GF-D8 (cell line): ENCODE measurements around the gene SHQ1.

Experiments used
- DNase-seq: peaks from one replicate; lab custom pipeline; 2025; lab: John Stamatoyannopoulos, UW

Gene SHQ1

DNA sequence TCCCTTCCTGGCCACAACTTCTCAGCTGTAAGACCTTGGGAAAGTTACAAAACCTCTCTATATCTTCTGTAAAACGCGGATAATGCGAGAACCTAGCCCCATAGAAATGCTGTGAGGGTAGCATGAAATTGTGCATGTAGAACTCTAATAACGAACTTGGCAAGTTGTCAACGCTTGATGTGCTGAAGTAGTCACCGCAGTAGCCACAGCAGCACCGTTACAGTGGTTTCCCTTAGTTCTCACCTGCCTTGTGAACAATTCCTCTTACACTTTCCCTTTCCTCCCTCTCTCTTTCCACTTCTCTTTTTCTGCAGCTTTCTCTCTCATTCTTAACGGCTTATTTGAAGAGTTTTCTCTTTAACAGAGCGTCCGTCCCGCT lies 447 bp upstream of the SHQ1 start:
- peak; percentile 63 for DNase-seq

DNA sequence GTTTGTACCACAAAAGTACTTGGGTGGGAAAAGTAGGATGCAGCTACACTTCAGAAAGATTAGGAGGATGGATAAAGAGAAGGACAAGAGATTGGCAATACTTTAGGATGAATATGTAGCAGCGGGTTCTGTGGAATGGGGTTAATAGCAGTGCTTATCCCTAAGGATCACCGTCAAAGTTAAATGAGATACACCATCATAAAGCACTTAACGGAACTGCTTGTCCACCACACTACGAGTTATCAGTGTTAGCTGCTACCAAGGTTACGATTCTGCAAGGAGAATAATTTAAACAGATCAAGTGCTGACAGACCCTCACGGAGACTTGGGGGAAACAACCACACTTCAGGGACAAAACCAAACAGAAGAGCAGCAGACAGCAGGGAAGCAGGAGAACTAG lies 963 bp downstream of the SHQ1 start:
- DNase-seq: no peak

DNA sequence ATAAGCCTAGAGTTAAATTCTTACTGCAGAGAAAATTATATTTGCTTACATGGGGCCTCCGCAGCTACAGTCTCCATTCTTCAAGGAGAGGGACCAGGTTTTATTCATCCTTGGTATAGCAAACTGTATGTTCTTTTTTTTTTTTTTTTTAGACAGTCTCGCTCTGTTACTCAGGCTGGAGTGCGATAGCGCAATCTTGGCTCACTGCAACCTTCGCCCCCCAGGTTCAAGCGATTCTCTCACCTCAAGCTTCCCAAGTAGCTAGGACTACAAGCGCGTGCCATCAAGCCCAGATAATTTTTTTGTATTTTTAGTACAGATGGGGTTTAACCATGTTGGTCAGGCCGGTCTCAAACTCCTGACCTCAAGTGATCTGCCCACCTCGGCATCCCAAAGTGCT lies 2.1 kb downstream of the SHQ1 start:
- DNase-seq: no peak

DNA sequence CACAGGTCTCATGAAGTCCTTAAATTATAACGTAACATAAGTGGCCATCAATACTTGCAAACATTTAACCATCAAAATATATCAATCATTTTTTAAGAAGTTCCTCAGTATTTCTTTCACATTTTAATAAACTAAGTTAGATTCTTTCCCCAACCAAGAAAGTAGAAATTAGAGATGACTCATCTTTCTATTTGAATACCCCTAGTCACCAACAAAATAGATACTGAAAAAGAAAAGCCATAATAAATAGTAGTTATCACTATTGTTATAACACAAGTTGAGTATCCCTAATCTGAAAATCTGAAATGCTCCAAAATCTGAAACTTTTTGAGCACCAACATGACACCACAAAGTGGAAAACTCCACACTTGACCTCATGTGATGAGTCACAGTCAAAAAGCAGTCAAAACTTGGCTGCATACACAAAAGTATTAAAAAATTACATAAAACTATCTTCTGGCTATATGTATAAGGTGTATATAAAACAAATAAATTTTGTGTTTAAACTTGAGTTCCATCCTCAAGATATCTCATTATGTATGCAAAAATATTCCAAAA lies 3.7 kb downstream of the SHQ1 start:
- no peak for DNase-seq

DNA sequence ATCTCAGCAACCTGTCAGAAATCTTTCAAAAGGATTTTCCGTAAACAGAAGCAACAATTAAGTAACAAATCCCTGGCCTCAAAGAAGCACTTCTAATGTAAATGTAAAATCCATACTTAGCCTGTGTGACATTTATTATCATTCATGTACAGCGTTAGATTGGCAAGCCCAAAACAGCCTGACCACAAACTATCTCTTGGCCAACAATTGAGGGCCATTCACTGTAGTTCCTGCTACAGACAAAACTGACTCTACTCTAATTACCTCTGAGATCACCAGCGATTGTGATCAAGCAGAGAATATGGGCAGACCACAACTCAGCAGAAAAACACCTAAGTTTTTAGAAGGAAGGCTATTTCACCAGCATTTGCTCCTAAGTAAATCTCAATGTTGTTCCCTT lies 9.2 kb downstream of the SHQ1 start:
- DNase-seq: no peak

DNA sequence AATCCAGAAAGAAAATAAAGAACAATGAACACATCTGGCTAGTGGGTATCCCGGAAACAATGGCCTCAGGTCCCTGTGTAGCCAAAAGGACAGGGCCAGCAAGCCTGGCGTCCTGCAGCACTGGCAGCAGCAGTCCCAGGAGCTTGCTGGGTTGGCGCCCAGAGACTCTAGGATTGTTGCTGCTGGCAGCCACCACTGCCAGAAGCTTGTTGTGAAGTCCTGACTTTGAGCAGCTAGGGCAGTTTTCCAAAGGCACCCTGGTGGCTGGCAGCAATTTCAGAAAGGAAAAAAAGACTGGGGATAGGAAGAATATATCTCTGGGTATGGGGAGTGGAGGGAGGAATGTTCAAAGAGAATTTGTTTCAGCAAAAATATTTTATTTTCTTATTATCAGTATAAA lies 11.3 kb downstream of the SHQ1 start:
- no peak for DNase-seq

DNA sequence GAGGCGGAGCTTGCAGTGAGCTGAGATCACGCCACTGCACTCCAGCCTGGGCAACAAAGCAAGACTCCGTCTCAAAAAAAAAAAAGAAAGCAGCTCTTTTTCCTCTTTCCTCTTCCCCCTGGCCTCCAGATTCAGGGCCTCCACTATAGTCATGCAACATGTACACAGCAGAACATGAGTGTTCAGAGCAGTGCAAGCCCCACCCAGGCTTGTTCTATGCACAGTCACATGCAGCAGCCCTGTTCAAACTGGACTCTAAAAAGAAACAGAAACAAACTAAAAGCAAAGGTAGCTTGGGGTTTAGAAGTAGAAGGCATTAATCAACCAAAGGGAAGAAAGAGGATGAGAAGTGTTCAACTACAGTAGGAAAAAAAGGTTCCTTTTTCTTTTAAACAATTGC lies 11.8 kb downstream of the SHQ1 start:
- no peak for DNase-seq

DNA sequence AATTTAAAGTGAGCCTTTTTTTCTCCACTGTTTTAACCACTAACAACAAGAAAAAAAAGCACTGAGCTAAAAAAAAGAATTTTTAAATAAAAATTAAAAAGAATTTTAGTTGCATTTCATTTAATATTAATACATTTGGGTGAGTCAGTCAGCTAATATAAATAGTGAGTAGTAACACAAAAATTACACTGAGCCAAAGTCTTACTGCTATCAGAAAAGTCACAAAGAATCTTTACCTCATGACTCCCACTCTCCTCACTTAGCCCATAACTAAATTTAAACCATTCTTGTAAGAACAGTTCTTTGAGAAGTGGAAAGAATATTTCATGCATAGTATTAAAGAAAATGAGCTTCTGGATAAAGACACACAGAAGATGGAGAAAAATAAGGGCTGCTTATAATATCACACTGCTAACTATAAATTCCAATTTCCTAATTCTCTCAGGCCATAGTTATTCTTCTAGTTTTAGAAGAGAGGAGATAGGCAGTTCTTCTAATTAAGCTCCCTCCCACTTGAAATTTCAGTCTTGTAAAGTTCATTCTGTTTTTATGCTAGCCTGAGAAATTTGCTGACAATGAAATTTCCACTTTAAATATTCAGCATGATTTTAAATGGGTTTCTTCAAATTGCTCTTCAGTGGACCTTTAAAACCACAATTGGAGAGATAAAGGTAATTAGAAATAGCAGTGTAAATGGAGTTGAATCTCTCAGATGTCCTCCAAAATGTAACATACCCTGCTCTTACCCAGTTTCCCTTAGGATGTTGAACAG lies 17.6 kb downstream of the SHQ1 start:
- DNase-seq: no peak

DNA sequence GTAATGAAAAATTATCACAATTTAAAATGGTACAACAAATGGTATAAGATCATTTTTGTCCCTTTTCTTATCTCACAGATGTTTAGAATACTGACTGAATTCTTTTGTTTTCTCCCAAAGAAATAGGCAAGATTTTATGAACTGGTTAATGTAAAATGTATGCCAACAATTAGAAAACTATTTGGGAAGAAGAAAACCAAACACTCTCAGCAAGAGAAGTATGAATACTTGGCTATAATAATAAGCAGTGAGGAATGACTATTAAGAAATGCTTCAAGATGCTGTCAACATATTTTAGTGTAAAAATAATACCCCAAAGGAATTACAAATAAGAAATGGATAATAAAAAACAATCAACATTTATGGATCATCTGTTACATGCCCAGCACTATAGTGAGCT lies 18.5 kb downstream of the SHQ1 start:
- no peak for DNase-seq

DNA sequence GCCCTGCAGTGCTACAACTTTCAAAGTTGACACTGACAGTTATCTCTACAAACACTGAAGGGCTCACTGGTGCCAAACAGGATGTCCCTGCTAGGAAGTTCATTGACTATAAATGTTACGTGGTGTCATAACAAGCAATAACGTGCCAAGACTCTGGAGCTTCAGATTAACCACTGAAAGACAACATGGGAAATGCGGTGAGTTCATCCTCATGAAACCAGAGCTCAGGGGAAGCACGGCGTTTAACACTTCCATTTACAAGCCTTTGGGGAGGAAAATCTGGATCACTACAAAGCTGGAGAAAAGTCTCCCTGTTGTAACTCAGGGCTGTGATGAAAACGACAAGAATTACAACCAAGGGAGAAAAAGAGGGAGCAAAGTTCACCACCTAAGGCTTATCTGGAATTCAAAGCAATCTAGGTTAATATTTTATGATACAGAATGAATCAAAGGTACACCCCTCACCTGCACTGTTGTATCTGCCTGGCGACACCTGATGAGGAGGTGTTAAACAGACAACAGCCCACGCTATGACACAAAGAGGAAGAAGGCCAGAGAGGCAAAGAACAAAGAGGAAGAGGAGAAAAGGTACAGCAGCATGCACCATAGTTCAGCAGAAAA lies 27.0 kb downstream of the SHQ1 start:
- peak; percentile 25 for DNase-seq

DNA sequence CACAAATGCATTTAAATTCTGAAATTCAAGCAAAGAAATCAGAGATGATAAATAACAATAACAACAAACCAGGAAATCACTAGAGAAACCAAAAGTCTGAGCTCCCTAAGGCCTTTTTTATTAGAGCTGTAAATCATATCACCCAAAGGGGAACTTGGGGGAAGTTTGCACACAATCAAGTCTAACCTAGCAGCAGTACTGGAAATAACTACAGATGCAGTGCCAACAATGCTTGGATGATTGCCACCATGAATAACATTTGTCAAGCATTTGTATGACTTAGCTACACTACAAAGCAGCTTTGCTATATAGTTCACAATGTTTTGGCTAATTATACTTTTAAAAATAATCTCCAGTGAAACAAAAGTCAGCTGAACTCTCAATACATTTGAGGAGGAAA lies 27.8 kb downstream of the SHQ1 start:
- DNase-seq: peak; percentile 47

DNA sequence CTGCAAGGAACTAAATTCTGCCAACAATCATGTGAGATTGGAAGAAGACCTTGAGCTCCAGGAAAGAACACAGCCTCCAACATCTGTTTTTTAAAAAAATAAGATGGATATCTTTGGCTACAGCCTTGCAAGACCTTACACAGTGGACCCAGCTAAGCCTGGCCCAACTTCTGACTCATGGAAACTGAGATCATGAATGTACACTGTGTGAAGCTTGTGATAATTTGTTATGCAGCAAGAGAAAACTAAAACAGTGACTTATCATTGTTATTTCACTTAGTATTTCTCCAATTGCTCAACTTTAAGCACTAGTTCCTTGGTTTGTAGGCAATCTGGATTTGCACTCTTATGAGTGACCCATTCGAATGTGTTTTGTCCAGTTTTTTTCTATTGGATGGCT lies 29.3 kb downstream of the SHQ1 start:
- DNase-seq: no peak

DNA sequence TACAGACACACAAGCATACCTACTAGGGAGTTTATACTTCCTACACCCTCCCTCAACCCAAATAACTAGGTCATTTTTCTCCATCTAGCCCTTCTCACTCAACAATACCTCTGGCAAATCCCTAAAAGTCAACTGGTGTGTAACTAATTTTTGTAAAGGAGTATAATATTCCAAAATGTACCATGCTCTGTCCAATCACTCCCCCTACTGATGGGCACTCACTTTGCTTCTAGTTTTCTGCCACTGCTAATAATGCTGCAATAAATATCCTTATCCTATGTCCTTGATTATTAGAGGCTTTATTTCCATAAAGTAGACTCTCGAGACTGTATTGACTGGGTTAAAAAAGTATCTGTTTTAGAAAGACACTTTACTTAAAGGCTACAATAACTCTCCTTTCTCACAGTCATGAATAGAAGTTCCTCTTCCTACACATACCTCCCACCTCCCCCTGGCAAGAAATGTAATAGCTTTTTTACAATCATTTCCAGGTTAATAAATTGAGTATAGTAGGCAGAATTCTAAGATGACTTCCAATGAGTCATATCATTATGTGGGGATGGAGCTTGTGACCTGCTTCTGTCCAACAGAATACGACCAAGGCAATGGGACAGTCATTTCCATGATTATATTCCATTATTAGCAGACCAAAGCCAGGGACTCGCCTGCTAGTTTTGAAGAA lies 30.0 kb downstream of the SHQ1 start:
- DNase-seq: no peak

DNA sequence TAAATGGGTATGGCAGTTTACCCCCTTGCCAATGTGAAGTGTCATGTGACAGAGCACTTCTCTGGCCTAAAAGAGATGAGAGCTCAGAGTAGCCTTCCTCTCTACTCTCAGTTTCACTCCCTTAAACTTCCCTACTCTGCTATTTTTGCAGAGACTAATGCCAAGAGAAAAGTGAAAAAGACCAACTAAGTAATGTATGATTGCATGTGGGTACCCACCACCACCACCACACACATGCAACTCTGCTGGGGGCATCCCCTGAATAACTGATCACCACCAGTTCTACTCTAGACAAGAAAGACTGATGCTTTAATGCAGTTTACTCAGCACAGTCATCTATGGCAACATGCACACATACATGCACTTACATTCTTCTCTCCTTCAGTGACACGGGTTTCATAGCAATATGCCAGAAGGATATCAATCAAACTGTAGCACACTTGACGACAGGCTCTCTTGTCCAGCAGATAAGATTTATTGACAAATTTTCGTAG lies 31.3 kb downstream of the SHQ1 start:
- no peak for DNase-seq

DNA sequence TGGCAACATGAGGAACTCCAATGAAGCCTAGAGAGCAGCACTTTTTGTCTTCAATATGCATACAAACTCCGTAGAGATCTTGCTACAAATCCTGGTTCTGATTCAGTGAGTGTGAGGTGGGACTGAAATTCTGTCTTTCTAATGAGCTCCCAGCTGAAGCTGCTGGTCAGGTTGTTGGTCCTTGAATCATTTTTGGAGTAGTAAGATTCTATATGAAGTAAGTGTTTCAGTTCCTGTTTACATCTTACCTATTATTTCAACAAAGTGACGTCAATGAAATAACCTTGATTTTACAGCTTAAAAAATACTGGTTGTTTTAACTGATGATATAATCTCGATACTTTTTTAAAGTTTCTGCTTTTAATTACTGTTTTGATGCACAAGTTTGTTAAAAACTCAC lies 33.9 kb downstream of the SHQ1 start:
- no peak for DNase-seq

DNA sequence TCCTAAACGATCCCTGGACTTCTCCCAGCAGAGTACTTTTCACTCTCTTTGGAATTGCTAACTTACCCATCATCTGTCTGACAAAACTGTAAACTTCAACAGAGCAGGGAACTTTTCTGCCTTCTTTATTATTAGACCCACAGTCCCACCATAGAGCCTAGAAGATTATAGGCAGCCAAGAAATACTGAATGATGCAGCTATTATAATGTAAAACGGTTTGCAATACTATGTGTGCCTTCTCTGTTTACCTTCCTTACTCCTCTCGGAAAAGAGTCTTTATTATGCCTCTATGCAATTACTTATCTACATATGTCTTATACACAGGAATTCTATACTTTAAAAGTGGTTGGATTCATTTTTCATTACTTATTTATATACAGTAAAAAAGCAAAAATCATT lies 36.0 kb downstream of the SHQ1 start:
- DNase-seq: no peak

DNA sequence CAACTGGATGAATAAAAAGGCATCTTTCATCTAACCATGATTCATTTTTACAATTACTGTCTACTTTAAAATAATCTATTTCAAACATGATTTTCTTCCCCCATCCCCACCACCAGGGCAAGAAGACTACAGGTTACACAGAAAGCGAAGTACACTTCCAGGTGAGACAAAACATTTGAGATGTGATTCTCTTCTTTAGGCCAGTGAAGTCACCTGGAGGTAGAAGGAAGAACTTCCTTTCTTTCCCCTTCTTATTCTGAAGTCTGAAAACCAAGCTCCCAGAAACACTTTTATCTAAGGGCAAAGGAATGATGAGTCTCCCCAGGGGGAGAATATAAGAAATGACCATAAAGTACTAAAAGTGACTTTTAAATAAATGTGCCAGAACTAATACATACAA lies 36.7 kb downstream of the SHQ1 start:
- DNase-seq: no peak

DNA sequence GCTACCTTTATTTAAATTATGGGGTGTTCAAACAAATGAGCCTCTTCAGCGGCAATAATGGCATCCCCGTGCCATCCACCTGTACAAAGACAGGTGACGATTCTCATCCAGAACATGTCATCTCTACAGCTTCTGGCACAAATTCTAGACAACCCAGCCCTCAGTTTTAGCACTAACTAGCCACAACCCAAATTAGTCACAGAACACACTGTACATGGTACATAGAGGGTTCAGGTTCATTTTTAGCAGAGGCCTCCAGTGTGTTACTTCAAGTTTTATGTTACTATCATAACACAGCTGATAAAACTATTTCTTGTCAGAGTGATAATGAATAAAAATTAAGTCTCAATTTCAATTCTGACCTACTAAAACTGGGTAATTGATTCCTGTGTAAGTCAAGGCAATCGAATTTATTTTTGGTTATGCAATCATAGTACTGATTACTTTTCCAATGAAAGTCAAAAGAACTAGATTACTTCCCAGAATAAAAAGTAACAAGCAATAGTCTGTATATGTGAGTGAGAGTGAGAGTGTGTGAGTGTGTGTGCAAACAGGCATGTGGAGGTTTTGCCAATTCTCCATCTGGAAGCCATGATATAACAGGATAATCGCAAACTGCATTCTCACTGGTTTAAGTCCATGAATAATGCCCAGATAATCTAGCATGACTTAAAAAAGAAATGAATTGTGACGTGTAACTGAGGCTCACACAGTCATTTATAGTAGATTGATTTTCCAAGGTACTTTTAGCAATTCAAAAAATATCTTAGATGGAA lies 37.4 kb downstream of the SHQ1 start:
- no peak for DNase-seq

DNA sequence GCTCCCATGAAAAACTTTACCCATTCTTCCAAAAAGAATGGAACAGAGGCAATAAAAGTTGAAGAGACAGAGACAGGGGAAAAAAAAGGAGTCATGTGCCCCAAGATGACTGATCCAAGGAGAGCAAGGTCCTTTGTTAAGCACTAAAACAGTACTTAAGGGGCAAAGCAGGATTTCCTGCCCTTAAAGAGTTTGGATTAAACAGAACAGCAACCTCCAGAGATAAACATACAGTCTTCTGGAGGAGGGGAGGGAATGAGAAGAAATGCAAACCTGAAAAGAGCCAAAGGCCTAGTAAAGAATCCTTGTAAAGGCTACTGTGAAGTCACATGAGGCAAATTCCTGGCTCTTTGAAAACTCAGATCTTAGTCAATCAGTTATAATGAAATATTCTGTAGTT lies 38.2 kb downstream of the SHQ1 start:
- DNase-seq: no peak

DNA sequence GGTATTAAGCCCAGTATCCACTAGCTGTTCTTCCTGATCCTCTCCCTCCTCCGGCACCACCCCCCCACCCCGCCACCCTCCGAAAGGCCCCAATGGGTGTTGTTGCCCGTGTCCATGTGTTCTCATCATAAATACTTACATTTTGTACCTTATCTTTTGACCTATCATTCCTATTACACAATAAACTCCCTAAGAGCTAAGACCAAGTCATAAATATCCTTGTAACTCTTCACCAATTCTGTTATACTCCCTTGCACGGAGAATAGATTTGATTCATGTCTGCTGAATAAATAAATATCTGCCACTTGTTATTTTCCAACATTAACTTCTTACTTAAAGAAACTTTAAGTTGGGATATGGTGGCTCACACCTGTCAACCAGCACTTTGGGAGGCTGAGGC lies 43.9 kb downstream of the SHQ1 start:
- DNase-seq: no peak

DNA sequence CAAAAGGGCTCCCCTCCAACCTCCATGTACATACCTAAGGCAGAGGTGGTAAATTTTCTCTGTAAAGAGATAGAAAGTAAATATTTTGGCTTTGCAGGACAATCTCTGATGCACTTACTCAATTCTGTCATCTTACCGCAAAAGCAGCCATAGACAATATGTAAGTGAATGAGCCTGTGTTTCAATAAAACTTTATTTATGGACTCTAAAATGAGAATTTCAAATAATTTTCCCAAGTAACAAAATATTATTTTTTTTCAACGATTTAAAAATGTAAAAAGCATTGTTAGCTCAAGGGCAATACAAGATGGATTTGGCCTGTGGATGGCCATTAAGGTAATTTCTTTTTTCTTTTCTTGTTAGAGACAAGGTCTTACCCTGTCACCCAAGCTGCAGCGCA lies 44.7 kb downstream of the SHQ1 start:
- no peak for DNase-seq

DNA sequence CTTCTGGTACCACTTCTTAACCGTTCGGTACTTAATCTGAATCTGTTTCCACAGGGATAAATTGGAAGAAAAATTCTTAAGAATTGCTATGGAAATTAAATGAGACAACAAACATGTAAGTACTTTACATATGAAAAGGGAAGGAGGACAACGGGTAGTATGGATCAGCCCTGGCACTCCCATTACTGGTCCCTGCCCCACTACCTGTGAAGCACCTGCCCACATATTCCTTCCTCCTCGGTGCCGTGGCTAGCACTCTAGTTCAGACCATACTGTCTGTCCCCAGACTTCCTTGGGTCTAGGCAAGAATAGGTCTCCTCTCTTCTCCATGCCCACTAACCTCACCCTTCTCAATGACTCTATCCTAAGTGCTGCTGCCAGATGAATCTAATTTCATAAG lies 46.2 kb downstream of the SHQ1 start:
- no peak for DNase-seq
